Erythroblast (primary cell): ENCODE results near the gene VARS2.

Source experiments
- DNase-seq, 2 experiments: peaks; one replicate each; lab custom pipeline; 2025; lab: John Stamatoyannopoulos, UW
- GATA1 ChIP-seq: IDR thresholded peaks from 2 replicates; pipeline ENCODE4 v1.6.1; 2011; ENCODE audit warnings: low read depth, mild to moderate bottlenecking, control low read depth, low read length, moderate library complexity
- POLR2A ChIP-seq: IDR thresholded peaks from 2 replicates; pipeline ENCODE4 v1.6.1; 2011; ENCODE audit warnings: mild to moderate bottlenecking, low read length

Gene VARS2

DNA sequence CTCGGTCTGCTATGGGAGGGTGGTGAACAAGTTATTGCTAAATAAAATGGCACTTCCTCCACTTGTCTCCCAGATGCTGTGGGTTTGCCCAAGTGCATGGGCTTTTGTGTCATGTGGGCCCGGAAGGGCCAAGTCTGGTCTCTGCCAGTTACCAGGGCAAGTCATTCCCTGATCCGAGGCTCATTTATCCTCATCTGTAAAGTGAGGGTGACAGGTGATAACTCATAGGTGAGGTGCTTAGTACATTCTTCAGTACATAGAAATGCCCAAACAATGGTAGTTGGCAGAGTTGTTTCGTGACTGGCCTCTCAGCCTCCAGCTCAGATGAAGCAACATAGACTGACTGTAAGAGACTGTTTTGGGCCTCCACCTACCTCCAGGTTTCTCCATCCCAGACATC is 24.7 kb downstream of the VARS2 start:
- no peak for TF ChIP-seq GATA1
- no peak for TF ChIP-seq POLR2A
- no peak for DNase-seq

- TF ChIP-seq POLR2A (no peak), GATA1 (no peak)
- no peak for DNase-seq
These were observed 25.4 kb downstream of the VARS2 start for GRCh38 chr6:30939473-30939872.

- no peak for DNase-seq
- TF ChIP-seq GATA1, result no peak
These were observed 26.4 kb downstream of the VARS2 start, which contains the start of gene MUCL3 for GRCh38 chr6:30940361-30940986. TSS of gene MUCL3 (plus strand) at chr6:30940973. CDS start at chr6:30941000, 27 bp downstream.

GRCh38 chr6:30942338-30943060 is 28.5 kb downstream of the VARS2 start:
- peak in 1 of 2 experiments; percentile 11 for DNase-seq
- TF ChIP-seq POLR2A (no peak), GATA1 (no peak)

- no peak for TF ChIP-seq POLR2A
- DNase-seq, result no peak
These were observed 30.0 kb downstream of the VARS2 start for GRCh38 chr6:30944051-30944450.

DNA sequence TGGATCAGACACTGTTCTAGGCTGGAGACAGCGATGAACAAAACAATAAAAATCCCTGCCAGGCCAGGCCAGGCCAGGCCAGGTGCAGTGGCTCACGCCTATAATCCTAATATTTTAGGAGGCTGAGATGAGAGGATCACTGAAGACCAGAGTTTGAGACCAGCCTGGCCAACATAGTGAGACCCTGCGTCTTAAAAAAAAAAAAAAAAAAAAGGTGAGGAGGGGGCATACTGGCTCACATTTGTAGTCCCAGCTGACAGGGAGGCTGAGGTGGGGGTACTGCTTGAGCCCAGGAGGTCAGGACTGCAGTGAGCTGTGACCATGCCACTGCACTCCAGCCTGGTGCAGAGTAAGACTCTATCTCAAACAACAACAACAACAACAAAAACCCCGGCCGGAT is 31.2 kb downstream of the VARS2 start:
- DNase-seq, result no peak
- TF ChIP-seq GATA1, result no peak
- TF ChIP-seq POLR2A, result no peak

DNA sequence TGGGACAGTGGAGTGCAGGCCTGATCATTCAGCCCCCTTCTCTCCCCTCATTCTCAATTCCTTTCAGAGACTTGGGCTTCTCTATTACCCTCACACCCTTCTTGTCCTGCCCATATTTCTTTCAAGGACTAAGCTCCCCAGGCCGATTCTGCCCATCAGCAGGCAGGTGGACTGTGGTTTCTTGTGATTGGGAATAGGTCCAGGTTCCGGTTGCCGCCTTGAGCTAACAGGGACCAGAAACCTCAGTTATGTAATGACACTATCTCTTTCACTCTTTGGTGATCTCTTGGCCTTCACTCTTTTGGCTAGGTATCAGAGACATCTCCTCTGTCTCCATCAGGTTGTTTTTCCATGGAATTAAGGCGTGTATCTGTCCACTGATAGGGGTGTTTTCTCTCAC is 33.2 kb downstream of the VARS2 start:
- TF ChIP-seq GATA1, result no peak
- DNase-seq, result no peak

- TF ChIP-seq POLR2A (no peak), GATA1 (no peak)
- no peak for DNase-seq
These were observed 34.8 kb downstream of the VARS2 start for GRCh38 chr6:30948811-30949210.

- DNase-seq, result no peak
- TF ChIP-seq GATA1, result no peak
- TF ChIP-seq POLR2A, result no peak
These were observed 38.0 kb downstream of the VARS2 start for GRCh38 chr6:30951907-30952469.

DNA sequence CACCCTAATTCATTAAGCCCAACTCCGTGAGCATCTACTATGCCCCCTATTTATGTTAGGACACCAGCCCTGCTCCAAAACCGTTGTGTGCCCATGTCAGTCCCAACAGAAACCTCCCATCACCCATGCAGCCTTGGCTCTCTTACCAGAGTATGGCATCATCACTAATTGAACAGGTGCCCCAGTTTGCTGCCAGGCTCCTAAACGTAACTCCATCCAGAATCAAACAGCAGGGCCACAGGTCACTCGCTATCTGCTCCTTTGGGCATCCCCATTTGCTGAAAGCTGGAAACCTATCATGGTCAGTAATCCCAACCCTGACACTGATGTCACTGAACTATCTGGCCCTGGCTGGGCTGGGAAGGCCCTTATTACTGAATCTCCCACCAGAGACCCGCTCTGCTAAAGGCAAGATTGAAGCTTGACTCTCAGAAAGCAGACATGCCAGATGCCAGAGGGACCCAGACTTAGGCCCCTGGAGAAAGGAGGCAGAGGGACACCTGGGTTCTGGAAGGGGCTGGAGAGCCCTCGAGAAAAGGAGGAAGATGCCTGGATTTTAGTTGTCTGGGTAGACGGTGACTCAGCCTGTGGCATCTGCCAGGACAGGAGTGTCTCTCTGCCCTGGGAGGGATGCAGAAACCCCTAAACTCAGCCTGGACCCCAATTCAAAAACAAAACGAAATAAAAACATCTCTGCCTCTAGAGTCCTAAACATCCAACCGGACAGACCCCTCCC is 40.8 kb downstream of the VARS2 start:
- DNase-seq, result no peak
- TF ChIP-seq POLR2A (no peak), GATA1 (no peak)

DNA sequence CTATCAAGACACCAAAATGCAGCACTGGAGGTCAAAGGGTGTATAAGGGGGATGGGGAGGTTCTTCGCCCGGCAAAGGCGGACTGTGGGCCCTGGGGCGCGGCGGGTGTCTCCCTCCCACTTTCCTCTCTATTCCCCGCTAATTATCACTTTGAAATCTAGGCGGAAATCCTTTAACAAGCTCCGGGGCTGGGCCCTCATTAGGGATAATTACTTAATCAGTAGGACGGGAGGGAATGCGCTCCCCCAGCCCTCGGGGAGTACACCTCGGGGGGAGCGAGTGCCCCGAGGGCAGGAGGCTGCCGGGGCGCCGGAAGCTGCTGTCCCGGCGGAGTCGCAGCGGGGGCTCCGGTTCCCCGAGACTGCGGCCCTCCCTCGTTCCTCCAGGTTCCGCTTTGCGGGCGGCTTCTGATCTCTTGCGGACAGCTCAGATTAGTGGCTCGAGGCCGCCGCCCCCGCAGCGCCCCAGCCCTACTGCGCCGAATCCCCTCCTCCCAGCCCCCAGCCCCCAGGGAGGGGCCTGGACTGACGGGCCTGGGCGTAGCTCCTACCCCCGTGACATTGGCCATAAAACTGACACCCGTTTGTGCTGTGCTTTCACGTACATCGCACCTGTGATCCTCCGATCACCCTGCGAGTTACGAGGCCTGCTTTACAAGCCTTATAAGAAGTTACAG is 41.5 kb downstream of the VARS2 start:
- TF ChIP-seq GATA1, result no peak
- TF ChIP-seq POLR2A, result no peak
- peak; percentile 7 to 16 for DNase-seq

DNA sequence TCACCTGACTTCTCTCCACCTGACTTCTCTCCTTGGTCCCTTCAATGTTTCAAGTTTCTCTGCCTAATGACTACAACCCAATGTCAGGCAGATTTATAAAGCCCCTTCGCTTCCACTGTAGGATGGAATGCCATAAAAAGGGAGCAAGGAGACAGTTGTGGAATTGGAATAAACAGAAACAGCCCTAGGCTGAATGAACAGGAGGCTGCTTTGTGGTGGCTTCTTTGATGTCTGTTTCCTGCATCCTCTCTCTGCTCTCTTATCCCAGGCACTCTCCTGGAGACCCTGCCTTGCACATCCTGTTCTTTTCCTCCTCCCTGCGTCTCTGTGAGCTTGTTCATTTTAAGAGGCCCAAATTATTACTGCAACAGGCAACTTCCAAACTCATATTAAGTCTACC is 43.7 kb downstream of the VARS2 start:
- TF ChIP-seq POLR2A (no peak), GATA1 (no peak)
- no peak for DNase-seq

GRCh38 chr6:30960907-30961673 is 47.1 kb downstream of the VARS2 start:
- DNase-seq, result no peak
- TF ChIP-seq POLR2A (no peak), GATA1 (no peak)

- TF ChIP-seq GATA1 (no peak), POLR2A (no peak)
- DNase-seq, result no peak
These were observed 48.7 kb downstream of the VARS2 start for GRCh38 chr6:30962716-30963115.
